K562 (cell line): ENCODE results near the gene ANO6. TPM values are rescaled to one million over a fixed set of nuclear protein-coding genes. Genes with fewer than 3 reads are reported as not detected.

Experiments used
- ATAC-seq: fragments of 200-7000 bp; cut with Tn5 transposase; 3 replicates; pipeline ENCODE4 v1.9.1; 2020; ENCODE audit warnings: moderate library complexity
- BruUV-seq: library from RNA; stranded (reverse); fragments of 400-500 nt; replicated peaks from 2 replicates; lab custom pipeline; 2021; lab: Mats Ljungman, UMichigan
- CTCF ChIA-PET: fragments of 300-600 bp; formaldehyde crosslinking; extraction: SDS; loops from one replicate; lab custom pipeline; 2021; ENCODE audit warnings: low intra/inter-chr PET ratio; lab: Yijun Ruan, JAX
- POLR2A ChIA-PET: fragments of 300-600, 350-650 bp; sonication (Branson Sonifier 250); formaldehyde crosslinking; extraction: SDS; loops from one replicate; lab custom pipeline; 2021; ENCODE audit warnings: antibody characterized with exemption, inconsistent platforms; lab: Yijun Ruan, JAX
- DNase-seq, 4 experiments: peaks; one replicate each; pipeline versions ENCODE4 v3.0.0 to v3.0.0-alpha.2; 2011 to 2018; ENCODE audit warnings: low spot score in 3 of 4, mixed read lengths in 3 of 4; ENCODE audit errors: extremely low read depth in 1 of 4
- FAIRE-seq: peaks from 2 replicates; lab custom pipeline; 2011; peaks lifted over from hg19 to GRCh38; lab: Jason Lieb, UNC
- H2AFZ ChIP-seq: 2 replicates; pipeline ENCODE4 v1.6.0; 2011; ENCODE audit warnings: low read depth, low read length, control low read depth, inconsistent platforms
- H3K27ac ChIP-seq: fragments of 200-600 bp; 3 replicates; pipeline ENCODE4 v1.8.0; 2011; ENCODE audit warnings: low read depth, mild to moderate bottlenecking, control low read depth, inconsistent platforms, low read length, moderate library complexity, mixed read lengths; ENCODE audit errors: extremely low read depth
- H3K27me3 ChIP-seq, 2 experiments: fragments of 300-600 bp in 1 of 2; 2 replicates in 1 of 2; 3 replicates in 1 of 2; pipeline versions ENCODE4 v1.6.0 to v1.8.0; 2011; ENCODE audit warnings: inconsistent platforms in 2 of 2, low read length in 2 of 2, mild to moderate bottlenecking in 1 of 2, mixed read lengths in 1 of 2, moderate library complexity in 1 of 2; ENCODE audit not compliant: control insufficient read depth in 2 of 2, insufficient read depth in 2 of 2
- H3K36me3 ChIP-seq: fragments of 300-600 bp; 3 replicates; pipeline ENCODE4 v1.8.0; 2011; ENCODE audit warnings: mild to moderate bottlenecking, low read length, inconsistent platforms; ENCODE audit not compliant: control insufficient read depth, insufficient read depth
- H3K4me1 ChIP-seq, 2 experiments: fragments of 200-600 bp in 1 of 2; replicated peaks in 1 of 2; 2 replicates in 1 of 2; 3 replicates in 1 of 2; pipeline versions ENCODE4 v1.5.1 to v1.8.0; 2011; ENCODE audit warnings: inconsistent platforms in 2 of 2, low read length in 2 of 2, mild to moderate bottlenecking in 1 of 2, mixed read lengths in 1 of 2, moderate library complexity in 1 of 2; ENCODE audit not compliant: control insufficient read depth in 2 of 2, insufficient read depth in 2 of 2
- H3K4me2 ChIP-seq: 2 replicates; pipeline ENCODE4 v1.6.1; 2011; ENCODE audit warnings: low read length, control low read depth, inconsistent platforms, mixed read lengths; ENCODE audit not compliant: insufficient read depth
- H3K4me3 ChIP-seq: fragments of 200-600 bp; sonication (generic), shearing (Covaris generic); 2 replicates; pipeline ENCODE4 v1.5.1; 2016; ENCODE audit warnings: control low read depth, inconsistent platforms
- H3K79me2 ChIP-seq: fragments of 200-600 bp; 3 replicates; pipeline ENCODE4 v1.8.0; 2011; ENCODE audit warnings: low read length, inconsistent platforms; ENCODE audit not compliant: control insufficient read depth, insufficient read depth
- H3K9ac ChIP-seq, 2 experiments: 2 replicates each; pipeline versions ENCODE4 v1.6.0 to v1.6.1; 2011; ENCODE audit warnings: low read depth in 2 of 2, low read length in 2 of 2, control low read depth in 1 of 2, inconsistent platforms in 1 of 2, mild to moderate bottlenecking in 1 of 2, mixed read lengths in 1 of 2; ENCODE audit not compliant: insufficient read depth in 1 of 2
- H3K9me1 ChIP-seq: one replicate; pipeline ENCODE4 v1.6.0; 2011; ENCODE audit warnings: inconsistent platforms, mild to moderate bottlenecking, low read length, moderate library complexity; ENCODE audit not compliant: control insufficient read depth, insufficient read depth
- H3K9me3 ChIP-seq: replicated peaks from 2 replicates; pipeline ENCODE4 v1.5.1; 2011; ENCODE audit warnings: low read depth, low read length, inconsistent platforms; ENCODE audit not compliant: control insufficient read depth, insufficient read depth
- H4K20me1 ChIP-seq: replicated peaks from 2 replicates; pipeline ENCODE4 v1.6.1; 2011; ENCODE audit warnings: low read length, inconsistent platforms, mixed read lengths; ENCODE audit not compliant: control insufficient read depth, insufficient read depth
- CBFA2T3 ChIP-seq: fragments of 450-650 bp; IDR thresholded peaks from 2 replicates; pipeline ENCODE4 v1.6.1; 2017
- EP400 ChIP-seq: fragments of 450-650 bp; IDR thresholded peaks from 2 replicates; pipeline ENCODE4 v1.6.1; 2017; ENCODE audit warnings: antibody characterized with exemption, mild to moderate bottlenecking, moderate library complexity
- ESRRB ChIP-seq: fragments of 250-450 bp; sonication (Bioruptor Pico); IDR thresholded peaks from 2 replicates; pipeline ENCODE4 v1.5.0; 2020; ENCODE audit warnings: mild to moderate bottlenecking, moderate library complexity, borderline replicate concordance
- ETS2 ChIP-seq: IDR thresholded peaks from 2 replicates; pipeline ENCODE4 v1.6.1; 2016; ENCODE audit warnings: borderline replicate concordance, missing genetic modification characterization, mild to moderate bottlenecking, moderate library complexity, missing compliant biosample characterization; ENCODE audit not compliant: poor library complexity, severe bottlenecking
- FUS ChIP-seq: fragments of 200-400 bp; formaldehyde crosslinking; optimal IDR thresholded peaks from 2 replicates; pipeline ENCODE3; 2017; ENCODE audit warnings: low read depth, low read length
- NFE2L1 ChIP-seq: fragments of 450-650 bp; IDR thresholded peaks from 2 replicates; pipeline ENCODE4 v1.6.1; 2016; ENCODE audit warnings: missing genetic modification characterization, low read depth, mild to moderate bottlenecking, missing compliant biosample characterization, moderate library complexity, borderline replicate concordance
- POLR2G ChIP-seq: fragments of 200-400 bp; formaldehyde crosslinking; IDR thresholded peaks from 2 replicates; pipeline ENCODE4 v1.6.1; 2017; ENCODE audit warnings: low read depth, mild to moderate bottlenecking, antibody characterized with exemption, low read length, moderate library complexity
- RFX1 ChIP-seq: fragments of 450-650 bp; IDR thresholded peaks from 2 replicates; pipeline ENCODE4 v1.6.1; 2016; ENCODE audit warnings: mild to moderate bottlenecking, moderate library complexity
- SMARCC2 ChIP-seq: fragments of 450-650 bp; IDR thresholded peaks from 2 replicates; pipeline ENCODE4 v1.6.1; 2017; ENCODE audit warnings: antibody characterized with exemption, moderate library complexity, mild to moderate bottlenecking, low read depth
- WHSC1 ChIP-seq: IDR thresholded peaks from one replicate; pipeline ENCODE4 v1.6.1; 2012; ENCODE audit warnings: low read length, control low read depth, inconsistent platforms
- ZNF140 ChIP-seq: fragments of 250-450 bp; sonication (Bioruptor Pico); IDR thresholded peaks from 2 replicates; pipeline ENCODE4 v1.8.0; 2021; ENCODE audit warnings: moderate library complexity, mild to moderate bottlenecking, inconsistent platforms
- ZNF707 ChIP-seq: fragments of 250-450 bp; sonication (Bioruptor Pico); conservative IDR thresholded peaks from 2 replicates; pipeline ENCODE4 v1.8.0; 2022; ENCODE audit warnings: inconsistent platforms, mild to moderate bottlenecking, moderate library complexity
- ZNF79 ChIP-seq: fragments of 250-450 bp; sonication (Bioruptor Pico); IDR thresholded peaks from 2 replicates; pipeline ENCODE4 v1.4.0; 2020; ENCODE audit warnings: low read depth, mild to moderate bottlenecking, moderate library complexity
- WGBS: fragments of 100-300 bp; shearing (Covaris generic); methylation state at CpG from one replicate; pipeline ENCODE4 v1.1.6; 2016; ENCODE audit warnings: low coverage, mixed read lengths; ENCODE audit not compliant: insufficient coverage; ENCODE audit errors: missing lambda C conversion rate; 5-methylcytosine and 5-hydroxymethylcytosine counted together
- in situ Hi-C: fragments of 300-500 bp; cut with MboI; formaldehyde crosslinking; loops from 4 replicates; pipeline ENCODE4 v1.15.0; 2018; ENCODE audit warnings: inconsistent platforms, mixed read lengths
- intact Hi-C: fragments of 100-400 bp; cut with micrococcal nuclease; formaldehyde crosslinking; loops from 2 replicates; pipeline ENCODE4 v1.14.2; 2022
- polyA plus RNA-seq, 8 experiments: library from polyadenylated mRNA; depleted of rRNA in 4 of 8; stranded (reverse) in 5 of 8; unstranded in 3 of 8; fragments of >200 nt; fragmentation: Nextera tagmentation in 2 of 8; fragmentation: Illumina TruSeq in 1 of 8; extraction: Ambion mirVana in 2 of 8; extraction: Trizol in 1 of 8; gene quantifications; 2 replicates each; pipeline versions ENCODE4 v1.2.1 to v1.2.3, GENCODE V29; 2011 to 2014; ENCODE audit warnings: inconsistent platforms in 1 of 8, missing spikeins in 1 of 8
- total RNA-seq, 7 experiments: library from RNA; depleted of rRNA in 6 of 7; stranded (reverse); fragments of >200 nt in 6 of 7; fragmentation: Illumina TruSeq in 2 of 7; extraction: Trizol in 2 of 7; gene quantifications; 2 replicates each; pipeline versions ENCODE4 v1.2.1 to v1.2.3, GENCODE V29; 2011 to 2021; ENCODE audit warnings: low replicate concordance in 1 of 7
- TF ChIP-seq, protein P1 (sequence below): sonication (generic); formaldehyde crosslinking; IDR thresholded peaks from 2 replicates; pipeline ENCODE4 v1.8.0; 2023; ENCODE audit warnings: mild to moderate bottlenecking, missing genetic modification reagents
- TF ChIP-seq, protein P2 (sequence below), 2 experiments: IDR thresholded peaks in 1 of 2; conservative IDR thresholded peaks in 1 of 2; 2 replicates each; pipeline ENCODE4 v1.6.1; 2016; ENCODE audit warnings: low read depth in 2 of 2, mild to moderate bottlenecking in 1 of 2, missing compliant biosample characterization in 1 of 2, missing genetic modification characterization in 1 of 2, moderate library complexity in 1 of 2
- TF ChIP-seq, protein P3 (sequence below): IDR thresholded peaks from 2 replicates; pipeline ENCODE4 v1.6.1; 2016; ENCODE audit warnings: missing genetic modification characterization, missing compliant biosample characterization

ANO6 gene
- total and polyA plus RNA-seq, 9 of the 15 experiments (the other 6 are each of a cell fraction or from before 2014, with no cell fraction given): 3.5 to 24.7 (median 20.3) TPM

DNA sequence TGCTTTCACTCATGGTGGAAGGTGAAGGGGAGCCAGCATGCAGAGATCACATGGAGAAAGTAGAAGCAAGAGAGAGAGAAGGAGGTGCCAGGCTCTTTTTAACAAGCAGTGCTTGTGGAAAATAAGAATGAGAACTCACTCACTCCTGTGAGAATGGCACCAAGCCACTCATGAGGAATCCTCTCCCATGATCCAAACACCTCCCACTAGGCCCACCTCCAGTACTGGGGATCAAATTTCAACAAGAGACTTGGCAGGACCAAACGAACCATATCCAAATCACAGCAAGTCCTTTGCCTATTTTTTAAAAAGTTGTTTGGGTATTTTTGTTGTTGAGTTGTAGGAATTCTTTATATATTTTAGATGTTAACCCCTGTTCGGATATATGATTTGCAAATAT is 267.7 kb downstream of the ANO6 start:
- ATAC-seq: no peak
- Histone ChIP-seq H3K4me1 (no peaks in the 10 kb centered on the region), H2AFZ (no peak overlapping the region), H3K79me2 (no peaks in the 10 kb centered on the region), H3K27me3 (no peaks in the 10 kb centered on the region), H3K36me3 (no peaks in the 10 kb centered on the region), H3K9me3 (no peaks in the 10 kb centered on the region), H3K9ac (no peak overlapping the region), H4K20me1 (no peaks in the 10 kb centered on the region), H3K27ac (no peak overlapping the region), H3K4me2 (no peak overlapping the region), H3K9me1 (no peaks in the 10 kb centered on the region), H3K4me3 (no peak overlapping the region)
- in situ Hi-C loops (no loop called here), intact Hi-C loops (no loop called here)
- DNase-seq: no peak
- CTCF ChIA-PET: no interaction called here
- BruUV-seq: no TSS peak
- 0% methylated on average over 2 of the region's 2 CpGs for WGBS
- POLR2A ChIA-PET: no interaction called here
- FAIRE-seq: no peak
- TF ChIP-seq RFX1: no peak
- TF ChIP-seq ESRRB (CRISPR knock-in tag): no peak
- no peak for TF ChIP-seq ZNF79 (CRISPR knock-in tag)
- TF ChIP-seq FUS: no peak
- TF ChIP-seq, protein P1, sequence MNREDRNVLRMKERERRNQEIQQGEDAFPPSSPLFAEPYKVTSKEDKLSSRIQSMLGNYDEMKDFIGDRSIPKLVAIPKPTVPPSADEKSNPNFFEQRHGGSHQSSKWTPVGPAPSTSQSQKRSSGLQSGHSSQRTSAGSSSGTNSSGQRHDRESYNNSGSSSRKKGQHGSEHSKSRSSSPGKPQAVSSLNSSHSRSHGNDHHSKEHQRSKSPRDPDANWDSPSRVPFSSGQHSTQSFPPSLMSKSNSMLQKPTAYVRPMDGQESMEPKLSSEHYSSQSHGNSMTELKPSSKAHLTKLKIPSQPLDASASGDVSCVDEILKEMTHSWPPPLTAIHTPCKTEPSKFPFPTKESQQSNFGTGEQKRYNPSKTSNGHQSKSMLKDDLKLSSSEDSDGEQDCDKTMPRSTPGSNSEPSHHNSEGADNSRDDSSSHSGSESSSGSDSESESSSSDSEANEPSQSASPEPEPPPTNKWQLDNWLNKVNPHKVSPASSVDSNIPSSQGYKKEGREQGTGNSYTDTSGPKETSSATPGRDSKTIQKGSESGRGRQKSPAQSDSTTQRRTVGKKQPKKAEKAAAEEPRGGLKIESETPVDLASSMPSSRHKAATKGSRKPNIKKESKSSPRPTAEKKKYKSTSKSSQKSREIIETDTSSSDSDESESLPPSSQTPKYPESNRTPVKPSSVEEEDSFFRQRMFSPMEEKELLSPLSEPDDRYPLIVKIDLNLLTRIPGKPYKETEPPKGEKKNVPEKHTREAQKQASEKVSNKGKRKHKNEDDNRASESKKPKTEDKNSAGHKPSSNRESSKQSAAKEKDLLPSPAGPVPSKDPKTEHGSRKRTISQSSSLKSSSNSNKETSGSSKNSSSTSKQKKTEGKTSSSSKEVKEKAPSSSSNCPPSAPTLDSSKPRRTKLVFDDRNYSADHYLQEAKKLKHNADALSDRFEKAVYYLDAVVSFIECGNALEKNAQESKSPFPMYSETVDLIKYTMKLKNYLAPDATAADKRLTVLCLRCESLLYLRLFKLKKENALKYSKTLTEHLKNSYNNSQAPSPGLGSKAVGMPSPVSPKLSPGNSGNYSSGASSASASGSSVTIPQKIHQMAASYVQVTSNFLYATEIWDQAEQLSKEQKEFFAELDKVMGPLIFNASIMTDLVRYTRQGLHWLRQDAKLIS: no peak
- TF ChIP-seq ETS2 (tag): no peak
- TF ChIP-seq WHSC1: no peak
- TF ChIP-seq EP400: no peak
- TF ChIP-seq CBFA2T3: no peak
- TF ChIP-seq, protein P2, sequence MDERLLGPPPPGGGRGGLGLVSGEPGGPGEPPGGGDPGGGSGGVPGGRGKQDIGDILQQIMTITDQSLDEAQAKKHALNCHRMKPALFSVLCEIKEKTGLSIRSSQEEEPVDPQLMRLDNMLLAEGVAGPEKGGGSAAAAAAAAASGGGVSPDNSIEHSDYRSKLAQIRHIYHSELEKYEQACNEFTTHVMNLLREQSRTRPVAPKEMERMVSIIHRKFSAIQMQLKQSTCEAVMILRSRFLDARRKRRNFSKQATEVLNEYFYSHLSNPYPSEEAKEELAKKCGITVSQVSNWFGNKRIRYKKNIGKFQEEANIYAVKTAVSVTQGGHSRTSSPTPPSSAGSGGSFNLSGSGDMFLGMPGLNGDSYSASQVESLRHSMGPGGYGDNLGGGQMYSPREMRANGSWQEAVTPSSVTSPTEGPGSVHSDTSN (CRISPR knock-in tag; IDR thresholded peaks at IDR 0.05; ENCODE audit: low read depth): no peak
- TF ChIP-seq, protein P2 (tag; conservative IDR thresholded peaks at IDR 0.05; ENCODE audit: low read depth): no peak
- TF ChIP-seq, protein P3, sequence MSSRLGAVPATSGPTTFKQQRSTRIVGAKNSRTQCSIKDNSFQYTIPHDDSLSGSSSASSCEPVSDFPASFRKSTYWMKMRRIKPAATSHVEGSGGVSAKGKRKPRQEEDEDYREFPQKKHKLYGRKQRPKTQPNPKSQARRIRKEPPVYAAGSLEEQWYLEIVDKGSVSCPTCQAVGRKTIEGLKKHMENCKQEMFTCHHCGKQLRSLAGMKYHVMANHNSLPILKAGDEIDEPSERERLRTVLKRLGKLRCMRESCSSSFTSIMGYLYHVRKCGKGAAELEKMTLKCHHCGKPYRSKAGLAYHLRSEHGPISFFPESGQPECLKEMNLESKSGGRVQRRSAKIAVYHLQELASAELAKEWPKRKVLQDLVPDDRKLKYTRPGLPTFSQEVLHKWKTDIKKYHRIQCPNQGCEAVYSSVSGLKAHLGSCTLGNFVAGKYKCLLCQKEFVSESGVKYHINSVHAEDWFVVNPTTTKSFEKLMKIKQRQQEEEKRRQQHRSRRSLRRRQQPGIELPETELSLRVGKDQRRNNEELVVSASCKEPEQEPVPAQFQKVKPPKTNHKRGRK (tag): no peak
- TF ChIP-seq ZNF707 (CRISPR knock-in tag): no peak
- TF ChIP-seq NFE2L1 (tag): no peak
- TF ChIP-seq POLR2G: no peak
- TF ChIP-seq ZNF140 (CRISPR knock-in tag): no peak
- no peak for TF ChIP-seq SMARCC2
